ENCODE measurements around the gene PTBP3.

GRCh38 chr9:112310826-112311225 is 22.6 kb downstream of the PTBP3 start:
- TF ChIP-seq ZBTB44 (tag by site-specific recombination; IDR thresholded peaks at IDR 0.05) = no peak
- TF ChIP-seq ZNF335 (tag by site-specific recombination; conservative IDR thresholded peaks at IDR 0.05) = no peak
